ENCODE results near the gene VAV2.

DNA sequence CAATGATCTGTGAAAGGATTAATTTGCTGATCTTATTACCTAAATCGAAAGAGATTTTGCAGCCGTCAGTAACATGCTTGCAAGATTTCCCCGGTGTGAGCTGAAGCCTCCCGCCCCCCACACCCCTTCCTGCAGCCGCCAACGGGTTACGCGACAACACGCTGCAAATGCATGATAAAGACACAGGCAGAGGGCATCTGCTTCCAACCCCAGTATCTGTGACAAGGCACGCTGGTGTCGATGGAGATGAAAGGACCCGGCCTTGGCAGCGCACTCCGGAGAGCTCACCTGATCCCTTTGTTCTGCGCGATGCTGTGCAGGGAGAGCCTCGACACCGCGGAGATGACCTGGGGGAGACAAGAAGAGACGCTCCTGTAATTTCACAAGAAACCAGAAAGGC is 131.0 kb downstream of the VAV2 start:
- TF ChIP-seq, protein P1, sequence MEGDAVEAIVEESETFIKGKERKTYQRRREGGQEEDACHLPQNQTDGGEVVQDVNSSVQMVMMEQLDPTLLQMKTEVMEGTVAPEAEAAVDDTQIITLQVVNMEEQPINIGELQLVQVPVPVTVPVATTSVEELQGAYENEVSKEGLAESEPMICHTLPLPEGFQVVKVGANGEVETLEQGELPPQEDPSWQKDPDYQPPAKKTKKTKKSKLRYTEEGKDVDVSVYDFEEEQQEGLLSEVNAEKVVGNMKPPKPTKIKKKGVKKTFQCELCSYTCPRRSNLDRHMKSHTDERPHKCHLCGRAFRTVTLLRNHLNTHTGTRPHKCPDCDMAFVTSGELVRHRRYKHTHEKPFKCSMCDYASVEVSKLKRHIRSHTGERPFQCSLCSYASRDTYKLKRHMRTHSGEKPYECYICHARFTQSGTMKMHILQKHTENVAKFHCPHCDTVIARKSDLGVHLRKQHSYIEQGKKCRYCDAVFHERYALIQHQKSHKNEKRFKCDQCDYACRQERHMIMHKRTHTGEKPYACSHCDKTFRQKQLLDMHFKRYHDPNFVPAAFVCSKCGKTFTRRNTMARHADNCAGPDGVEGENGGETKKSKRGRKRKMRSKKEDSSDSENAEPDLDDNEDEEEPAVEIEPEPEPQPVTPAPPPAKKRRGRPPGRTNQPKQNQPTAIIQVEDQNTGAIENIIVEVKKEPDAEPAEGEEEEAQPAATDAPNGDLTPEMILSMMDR (IDR thresholded peaks at IDR 0.05): no peak
- TF ChIP-seq POLR2AphosphoS5 (IDR thresholded peaks at IDR 0.05): no peak

All from sigmoid colon (tissue), 4 donors.